ENCODE data around the gene MS4A6A.

The MS4A6A gene

DNA sequence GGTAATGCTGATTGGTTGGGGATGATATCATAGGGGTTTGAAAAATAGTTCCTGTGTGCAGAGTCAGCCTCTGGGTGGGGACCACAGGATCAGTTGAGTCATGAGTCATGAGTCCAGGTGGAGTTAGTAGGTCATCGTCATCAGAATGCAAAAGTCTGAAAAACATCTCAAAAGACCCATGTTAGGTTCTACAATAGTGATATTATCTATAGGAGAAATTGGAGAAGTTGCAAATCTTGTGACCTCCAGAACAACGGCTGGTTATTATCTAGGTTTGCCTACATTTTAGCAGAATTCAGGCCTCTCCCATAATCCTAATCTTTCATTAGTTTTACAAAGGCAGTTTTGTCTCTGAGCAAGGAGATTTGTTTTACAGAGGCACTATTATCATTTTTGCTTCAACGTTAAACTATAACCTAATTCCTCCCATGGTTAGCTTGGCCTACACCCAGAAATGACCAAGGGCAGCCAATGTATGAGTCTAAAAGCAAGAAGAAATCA lies 55.5 kb downstream of the MS4A6A start:
- no peak for DNase-seq

DNA sequence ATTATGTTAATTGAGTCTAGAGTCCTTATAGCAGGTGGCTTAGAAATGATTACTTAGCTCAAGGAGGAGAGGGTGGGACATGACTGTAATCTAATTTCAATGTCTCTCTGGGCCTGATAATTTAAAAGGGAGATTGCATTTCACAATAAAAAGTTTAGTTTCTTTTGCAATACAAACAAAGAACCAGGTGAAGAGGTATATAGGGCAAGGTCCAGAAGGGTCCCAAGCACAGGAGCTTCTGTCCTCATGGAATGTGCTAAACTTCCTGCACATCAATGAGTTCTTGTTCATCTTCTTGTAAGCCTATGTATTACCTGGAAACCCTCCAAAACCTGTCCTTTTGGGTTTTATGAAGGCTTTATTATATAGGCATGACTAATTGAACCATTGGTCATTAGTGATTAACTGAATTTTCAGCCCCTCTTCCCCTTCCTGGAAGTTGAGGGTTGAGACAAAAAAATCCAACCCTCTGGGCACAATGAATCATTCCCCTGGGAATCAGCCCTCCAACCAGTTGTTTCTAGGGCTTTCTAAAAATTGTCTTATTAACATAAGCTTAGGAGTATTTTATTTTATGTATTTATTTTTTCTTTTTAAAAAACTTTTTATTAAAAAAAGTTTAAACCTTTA lies 56.8 kb downstream of the MS4A6A start:
- DNase-seq: no peak

DNA sequence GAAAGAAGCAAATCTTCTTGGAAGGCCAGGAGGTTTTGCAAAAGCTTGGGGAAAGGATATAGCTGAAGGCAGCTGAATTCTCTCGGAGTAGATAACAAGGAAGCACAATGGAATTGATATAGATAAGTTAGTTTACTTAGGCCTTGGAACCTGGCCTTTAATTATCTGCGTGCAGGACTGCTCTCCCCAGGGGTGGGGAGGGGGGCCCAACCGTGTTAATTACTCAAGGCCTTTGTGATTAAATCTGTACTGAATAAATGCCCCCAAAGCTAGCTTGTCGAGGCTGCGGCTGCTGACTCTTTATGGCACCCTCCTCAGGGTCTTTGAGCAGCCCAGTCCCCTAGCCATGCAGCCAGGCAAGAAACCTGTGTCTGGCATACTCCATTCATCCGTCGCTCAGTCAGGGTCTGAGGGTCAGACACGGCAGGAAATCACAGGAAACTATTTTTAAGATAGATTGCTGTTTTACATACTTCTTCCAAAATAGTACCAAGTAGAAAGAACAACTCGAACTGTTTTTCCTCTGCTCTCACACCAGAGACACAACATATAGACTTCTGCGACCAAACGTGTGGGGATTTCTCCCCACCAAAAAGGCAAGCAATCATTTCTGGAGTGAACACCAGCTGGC lies 58.0 kb downstream of the MS4A6A start:
- no peak for DNase-seq

Measured in cerebellar nuclear complex (tissue), 1 donor.